ENCODE measurements around the gene XPO5. TPM values are rescaled to one million over a fixed set of nuclear protein-coding genes. Genes with fewer than 3 reads are reported as not detected.
A peak's percentile ranks its signal among the peaks of the same experiment; 100 is the strongest.

XPO5 gene
- total RNA-seq, result 10 to 100 TPM; 11.8 to 22.4 (median 17.2) TPM
- polyA plus RNA-seq, result 10 to 100 TPM in 1 of 2 donors, 1 to 10 TPM in 1; 6.0 to 12.7 TPM
- long read RNA-seq, donor 1, full-length matches to known transcripts, result 6 of 13 reads
- long read RNA-seq, donor 1, partial matches to known transcripts, result 6 of 13 reads
- long read RNA-seq, donor 1, other reads (novel, unspliced or antisense), result 1 of 13 reads
- long read RNA-seq, donor 2, full-length matches to known transcripts, result 30 of 46 reads
- long read RNA-seq, donor 2, partial matches to known transcripts, result 8 of 46 reads
- long read RNA-seq, donor 2, other reads (novel, unspliced or antisense), result 8 of 46 reads
- long read RNA-seq, donor 3, full-length matches to known transcripts, result 4 of 11 reads
- long read RNA-seq, donor 3, partial matches to known transcripts, result 5 of 11 reads
- long read RNA-seq, donor 3, other reads (novel, unspliced or antisense), result 2 of 11 reads

GRCh38 chr6:43575772-43576551, at the start of gene XPO5, which contains the start of gene POLH:
XPO5 (minus strand) TSS chr6:43576038; CDS start chr6:43575864, 174 bp downstream.
POLH (plus strand) TSS chr6:43576185; CDS start chr6:43582320, 6,135 bp downstream.
- ATAC-seq (peak; percentile 97 to 100 (median 99)), DNase-seq (peak; percentile 91 to 96 (median 94))
- Histone ChIP-seq H3K27me3 (no peaks in the 10 kb centered on the region), H3K4me1 (peaks cover 4 to 45% (median 30%) of the 10 kb centered on the region in 12 donors), H3K27ac (peak within 1 kb of the TSS; percentile 21 to 87 (median 78)), H3K36me3 (peaks cover 0 to 25% (median 22%) of the 10 kb centered on the region in 9 donors), H3K9me3 (no peaks in the 10 kb centered on the region), H3K4me3 (peak within 1 kb of the TSS; percentile 73 to 98 (median 94))
- TF ChIP-seq POLR2A (IDR thresholded peaks at IDR 0.05) (peak in 1 of 2 donors; percentile 98), CTCF (IDR thresholded peaks at IDR 0.05) (peak in 6 of 12 donors; percentile 13 to 51 (median 23))
- 0 to 1% (median 1%) methylated on average over 23 to 76 of the region's 76 CpGs for WGBS, 4 donors
- intact Hi-C loops (cut with DNase I), result loop anchor here in 2 of 10 donors (5.0 kb wide), 1 partner anchor 59 kb away; the partner anchor contains the start of genes POLR1C (in 2 of the 2) and YIPF3 (in 2 of the 2)

- TF ChIP-seq POLR2A (IDR thresholded peaks at IDR 0.05) (no peak), CTCF (IDR thresholded peaks at IDR 0.05) (no peak)
- Histone ChIP-seq H3K36me3 (peaks cover 2 to 62% (median 56%) of the 10 kb centered on the region in 9 donors), H3K4me3 (no peak overlapping the region), H3K4me1 (peaks cover 3 to 32% (median 23%) of the 10 kb centered on the region in 12 donors), H3K9me3 (no peaks in the 10 kb centered on the region), H3K27ac (no peak overlapping the region), H3K27me3 (no peaks in the 10 kb centered on the region)
- intact Hi-C loops (cut with DNase I), result no loop called here
- DNase-seq (no peak), ATAC-seq (no peak)
- 85 to 96% (median 94%) methylated on average over 15 to 16 of the region's 16 CpGs for WGBS, 4 donors
Measured at GRCh38 chr6:43625393-43625992, 49.7 kb upstream of the XPO5 start.

DNA sequence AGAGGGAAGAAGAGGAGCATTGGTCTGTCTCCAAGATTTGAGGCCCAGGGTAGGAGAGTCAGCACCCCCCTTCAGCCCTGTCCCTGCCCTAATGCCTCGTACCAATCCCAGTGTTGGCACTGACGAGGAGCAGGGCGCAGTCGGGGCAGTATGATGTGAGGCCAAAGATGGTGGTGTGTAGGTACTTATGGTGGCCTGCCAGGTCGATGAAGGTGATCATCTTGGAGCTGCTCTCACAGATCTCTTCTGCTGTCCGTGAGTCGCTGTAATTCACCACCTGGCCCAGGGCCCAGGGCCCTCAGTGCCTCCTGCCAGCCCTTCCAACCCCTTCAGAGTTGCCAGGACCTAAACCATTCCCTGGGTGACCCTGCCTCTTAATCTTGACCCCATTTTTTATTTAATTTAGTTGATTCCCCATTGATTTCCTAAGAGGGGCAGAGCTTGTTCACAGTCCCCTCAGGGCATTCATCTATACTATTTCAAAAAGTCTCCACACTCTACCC, 49.0 kb upstream of the XPO5 start:
- WGBS, 4 donors, result 78 to 86% (median 80%) methylated on average over 7 of the region's 7 CpGs
- TF ChIP-seq POLR2A (IDR thresholded peaks at IDR 0.05) (no peak), CTCF (IDR thresholded peaks at IDR 0.05) (no peak)
- DNase-seq, result no peak
- Histone ChIP-seq H3K4me3 (no peak overlapping the region), H3K36me3 (peaks cover 2 to 69% (median 62%) of the 10 kb centered on the region in 9 donors), H3K27ac (no peak overlapping the region), H3K27me3 (no peaks in the 10 kb centered on the region), H3K4me1 (peaks cover 3 to 26% (median 19%) of the 10 kb centered on the region in 12 donors), H3K9me3 (no peaks in the 10 kb centered on the region)
- no peak for ATAC-seq
- intact Hi-C loops (cut with DNase I), result no loop called here
